ENCODE results near the gene PPP1R14D. TPM values are rescaled to one million over a fixed set of nuclear protein-coding genes. Genes with fewer than 3 reads are reported as not detected.
A peak's percentile ranks its signal among the peaks of the same experiment; 100 is the strongest.

PPP1R14D gene
- total and polyA plus RNA-seq, 2 of the 8 experiments (the other 6 are each of a cell fraction or from before 2014, with no cell fraction given): not detected

DNA sequence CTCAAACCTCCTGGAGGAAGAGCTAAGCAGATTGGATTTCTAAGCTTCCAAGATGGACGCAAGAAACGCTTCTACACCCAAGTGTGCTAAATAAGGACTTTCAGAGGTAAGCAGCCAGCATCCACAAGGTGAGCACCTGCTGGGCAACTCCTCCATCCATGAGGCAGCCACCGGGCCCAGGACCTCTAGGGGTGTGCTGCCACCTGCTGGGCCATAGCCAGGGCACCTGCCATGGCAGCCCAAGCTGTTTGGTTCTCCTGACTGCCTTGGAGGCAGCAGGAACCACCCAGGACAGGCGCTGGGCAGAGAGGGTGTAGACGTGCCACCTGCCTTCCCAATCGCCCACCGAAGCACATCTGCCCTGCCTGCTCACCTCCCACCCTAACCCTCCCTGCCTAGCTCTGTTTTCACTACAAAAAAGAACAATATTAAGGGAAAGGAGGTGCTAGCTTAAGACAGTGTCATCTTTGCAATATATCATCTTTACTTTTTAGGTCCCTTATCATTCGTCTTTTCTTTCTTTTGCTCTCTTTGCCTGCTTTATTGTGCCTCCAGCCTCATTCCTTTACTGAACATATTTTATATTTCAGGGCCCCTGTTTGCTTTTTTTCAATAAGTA lies 45.8 kb downstream of the PPP1R14D start (continued):
- TF ChIP-seq, protein P1, sequence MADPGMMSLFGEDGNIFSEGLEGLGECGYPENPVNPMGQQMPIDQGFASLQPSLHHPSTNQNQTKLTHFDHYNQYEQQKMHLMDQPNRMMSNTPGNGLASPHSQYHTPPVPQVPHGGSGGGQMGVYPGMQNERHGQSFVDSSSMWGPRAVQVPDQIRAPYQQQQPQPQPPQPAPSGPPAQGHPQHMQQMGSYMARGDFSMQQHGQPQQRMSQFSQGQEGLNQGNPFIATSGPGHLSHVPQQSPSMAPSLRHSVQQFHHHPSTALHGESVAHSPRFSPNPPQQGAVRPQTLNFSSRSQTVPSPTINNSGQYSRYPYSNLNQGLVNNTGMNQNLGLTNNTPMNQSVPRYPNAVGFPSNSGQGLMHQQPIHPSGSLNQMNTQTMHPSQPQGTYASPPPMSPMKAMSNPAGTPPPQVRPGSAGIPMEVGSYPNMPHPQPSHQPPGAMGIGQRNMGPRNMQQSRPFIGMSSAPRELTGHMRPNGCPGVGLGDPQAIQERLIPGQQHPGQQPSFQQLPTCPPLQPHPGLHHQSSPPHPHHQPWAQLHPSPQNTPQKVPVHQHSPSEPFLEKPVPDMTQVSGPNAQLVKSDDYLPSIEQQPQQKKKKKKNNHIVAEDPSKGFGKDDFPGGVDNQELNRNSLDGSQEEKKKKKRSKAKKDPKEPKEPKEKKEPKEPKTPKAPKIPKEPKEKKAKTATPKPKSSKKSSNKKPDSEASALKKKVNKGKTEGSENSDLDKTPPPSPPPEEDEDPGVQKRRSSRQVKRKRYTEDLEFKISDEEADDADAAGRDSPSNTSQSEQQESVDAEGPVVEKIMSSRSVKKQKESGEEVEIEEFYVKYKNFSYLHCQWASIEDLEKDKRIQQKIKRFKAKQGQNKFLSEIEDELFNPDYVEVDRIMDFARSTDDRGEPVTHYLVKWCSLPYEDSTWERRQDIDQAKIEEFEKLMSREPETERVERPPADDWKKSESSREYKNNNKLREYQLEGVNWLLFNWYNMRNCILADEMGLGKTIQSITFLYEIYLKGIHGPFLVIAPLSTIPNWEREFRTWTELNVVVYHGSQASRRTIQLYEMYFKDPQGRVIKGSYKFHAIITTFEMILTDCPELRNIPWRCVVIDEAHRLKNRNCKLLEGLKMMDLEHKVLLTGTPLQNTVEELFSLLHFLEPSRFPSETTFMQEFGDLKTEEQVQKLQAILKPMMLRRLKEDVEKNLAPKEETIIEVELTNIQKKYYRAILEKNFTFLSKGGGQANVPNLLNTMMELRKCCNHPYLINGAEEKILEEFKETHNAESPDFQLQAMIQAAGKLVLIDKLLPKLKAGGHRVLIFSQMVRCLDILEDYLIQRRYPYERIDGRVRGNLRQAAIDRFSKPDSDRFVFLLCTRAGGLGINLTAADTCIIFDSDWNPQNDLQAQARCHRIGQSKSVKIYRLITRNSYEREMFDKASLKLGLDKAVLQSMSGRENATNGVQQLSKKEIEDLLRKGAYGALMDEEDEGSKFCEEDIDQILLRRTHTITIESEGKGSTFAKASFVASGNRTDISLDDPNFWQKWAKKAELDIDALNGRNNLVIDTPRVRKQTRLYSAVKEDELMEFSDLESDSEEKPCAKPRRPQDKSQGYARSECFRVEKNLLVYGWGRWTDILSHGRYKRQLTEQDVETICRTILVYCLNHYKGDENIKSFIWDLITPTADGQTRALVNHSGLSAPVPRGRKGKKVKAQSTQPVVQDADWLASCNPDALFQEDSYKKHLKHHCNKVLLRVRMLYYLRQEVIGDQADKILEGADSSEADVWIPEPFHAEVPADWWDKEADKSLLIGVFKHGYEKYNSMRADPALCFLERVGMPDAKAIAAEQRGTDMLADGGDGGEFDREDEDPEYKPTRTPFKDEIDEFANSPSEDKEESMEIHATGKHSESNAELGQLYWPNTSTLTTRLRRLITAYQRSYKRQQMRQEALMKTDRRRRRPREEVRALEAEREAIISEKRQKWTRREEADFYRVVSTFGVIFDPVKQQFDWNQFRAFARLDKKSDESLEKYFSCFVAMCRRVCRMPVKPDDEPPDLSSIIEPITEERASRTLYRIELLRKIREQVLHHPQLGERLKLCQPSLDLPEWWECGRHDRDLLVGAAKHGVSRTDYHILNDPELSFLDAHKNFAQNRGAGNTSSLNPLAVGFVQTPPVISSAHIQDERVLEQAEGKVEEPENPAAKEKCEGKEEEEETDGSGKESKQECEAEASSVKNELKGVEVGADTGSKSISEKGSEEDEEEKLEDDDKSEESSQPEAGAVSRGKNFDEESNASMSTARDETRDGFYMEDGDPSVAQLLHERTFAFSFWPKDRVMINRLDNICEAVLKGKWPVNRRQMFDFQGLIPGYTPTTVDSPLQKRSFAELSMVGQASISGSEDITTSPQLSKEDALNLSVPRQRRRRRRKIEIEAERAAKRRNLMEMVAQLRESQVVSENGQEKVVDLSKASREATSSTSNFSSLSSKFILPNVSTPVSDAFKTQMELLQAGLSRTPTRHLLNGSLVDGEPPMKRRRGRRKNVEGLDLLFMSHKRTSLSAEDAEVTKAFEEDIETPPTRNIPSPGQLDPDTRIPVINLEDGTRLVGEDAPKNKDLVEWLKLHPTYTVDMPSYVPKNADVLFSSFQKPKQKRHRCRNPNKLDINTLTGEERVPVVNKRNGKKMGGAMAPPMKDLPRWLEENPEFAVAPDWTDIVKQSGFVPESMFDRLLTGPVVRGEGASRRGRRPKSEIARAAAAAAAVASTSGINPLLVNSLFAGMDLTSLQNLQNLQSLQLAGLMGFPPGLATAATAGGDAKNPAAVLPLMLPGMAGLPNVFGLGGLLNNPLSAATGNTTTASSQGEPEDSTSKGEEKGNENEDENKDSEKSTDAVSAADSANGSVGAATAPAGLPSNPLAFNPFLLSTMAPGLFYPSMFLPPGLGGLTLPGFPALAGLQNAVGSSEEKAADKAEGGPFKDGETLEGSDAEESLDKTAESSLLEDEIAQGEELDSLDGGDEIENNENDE (IDR thresholded peaks at IDR 0.05; ENCODE audit: insufficient replicate concordance, low read length): no peak
- TF ChIP-seq SP4 (IDR thresholded peaks at IDR 0.05; ENCODE audit: low read length): no peak
- TF ChIP-seq NRF1 (IDR thresholded peaks at IDR 0.05; ENCODE audit: low read depth, low read length): no peak
- TF ChIP-seq YY1 (IDR thresholded peaks at IDR 0.05; ENCODE audit: low read depth, low read length): peak; percentile 70
- peak; percentile 77 to 79 (median 79) for TF ChIP-seq CTCF (IDR thresholded peaks at IDR 0.05; ENCODE audit: control extremely low read depth in 1 of 3, insufficient read depth in 1 of 3, low read depth in 1 of 3, low read length in 3 of 3)
- no peak for TF ChIP-seq BACH1 (IDR thresholded peaks at IDR 0.05; ENCODE audit: low read length)
- no peak for TF ChIP-seq SUZ12 (IDR thresholded peaks at IDR 0.05; ENCODE audit: low read length)
